GM12872 (cell line): Measurements from ENCODE around the gene VIM.

Source experiments
- TF ChIP-seq, protein P1 (sequence below): IDR thresholded peaks from 3 replicates; pipeline ENCODE4 v1.5.1; 2011; ENCODE audit warnings: low read depth, mild to moderate bottlenecking, low read length, moderate library complexity; ENCODE audit not compliant: insufficient read depth

The VIM gene

DNA sequence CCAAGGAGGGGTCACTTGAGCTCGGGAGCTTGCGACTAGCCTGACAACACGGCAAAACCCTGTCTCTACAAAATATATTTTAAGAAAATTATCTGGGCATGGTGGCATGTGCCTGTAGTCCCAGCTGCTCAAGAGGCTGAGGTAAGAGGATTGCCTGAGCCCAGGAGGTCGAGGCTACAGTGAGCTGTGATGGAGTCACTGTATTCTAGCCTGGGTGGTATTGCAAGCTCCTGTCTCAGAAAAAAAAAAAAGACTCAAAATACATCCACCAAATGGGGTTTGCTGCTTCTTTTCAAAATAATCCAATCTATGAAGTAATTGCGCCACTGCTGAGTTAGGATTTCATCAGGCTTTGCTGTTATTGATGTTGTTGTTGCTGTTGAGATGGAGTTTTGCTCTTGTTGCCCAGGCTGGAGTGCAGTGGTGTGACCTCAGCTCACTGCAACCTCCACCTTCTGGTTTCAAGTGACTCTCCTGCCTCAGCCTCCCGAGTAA lies 11.1 kb upstream of the VIM start:
- TF ChIP-seq, protein P1, sequence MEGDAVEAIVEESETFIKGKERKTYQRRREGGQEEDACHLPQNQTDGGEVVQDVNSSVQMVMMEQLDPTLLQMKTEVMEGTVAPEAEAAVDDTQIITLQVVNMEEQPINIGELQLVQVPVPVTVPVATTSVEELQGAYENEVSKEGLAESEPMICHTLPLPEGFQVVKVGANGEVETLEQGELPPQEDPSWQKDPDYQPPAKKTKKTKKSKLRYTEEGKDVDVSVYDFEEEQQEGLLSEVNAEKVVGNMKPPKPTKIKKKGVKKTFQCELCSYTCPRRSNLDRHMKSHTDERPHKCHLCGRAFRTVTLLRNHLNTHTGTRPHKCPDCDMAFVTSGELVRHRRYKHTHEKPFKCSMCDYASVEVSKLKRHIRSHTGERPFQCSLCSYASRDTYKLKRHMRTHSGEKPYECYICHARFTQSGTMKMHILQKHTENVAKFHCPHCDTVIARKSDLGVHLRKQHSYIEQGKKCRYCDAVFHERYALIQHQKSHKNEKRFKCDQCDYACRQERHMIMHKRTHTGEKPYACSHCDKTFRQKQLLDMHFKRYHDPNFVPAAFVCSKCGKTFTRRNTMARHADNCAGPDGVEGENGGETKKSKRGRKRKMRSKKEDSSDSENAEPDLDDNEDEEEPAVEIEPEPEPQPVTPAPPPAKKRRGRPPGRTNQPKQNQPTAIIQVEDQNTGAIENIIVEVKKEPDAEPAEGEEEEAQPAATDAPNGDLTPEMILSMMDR = no peak

DNA sequence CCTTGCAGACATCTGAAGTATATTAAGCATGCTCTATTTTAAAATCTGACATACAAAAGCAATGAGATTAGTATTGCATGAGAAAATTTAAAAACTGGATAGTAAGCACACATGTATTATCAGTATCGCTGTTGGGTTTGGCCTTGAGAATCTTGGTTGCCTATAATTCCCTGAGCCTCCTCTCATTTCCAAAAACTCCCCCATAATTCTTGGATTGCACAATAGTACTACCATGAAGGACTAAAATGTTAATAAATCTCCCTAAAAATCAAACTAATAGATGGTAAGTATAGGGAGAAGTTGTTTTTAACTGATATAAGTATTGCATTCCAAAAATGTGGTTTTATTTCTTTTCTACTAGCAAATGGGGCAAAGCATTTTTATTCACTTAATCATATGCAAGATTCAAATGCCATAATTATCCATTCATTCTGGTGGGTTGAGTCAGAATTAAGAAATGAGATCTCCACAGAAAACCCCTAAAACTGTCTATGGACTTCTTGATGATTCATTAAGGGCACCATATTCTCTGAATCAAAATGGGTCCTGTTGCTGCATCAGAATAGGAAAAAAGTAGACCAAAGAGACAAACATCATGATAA lies 10.3 kb upstream of the VIM start:
- TF ChIP-seq, protein P1 = no peak

DNA sequence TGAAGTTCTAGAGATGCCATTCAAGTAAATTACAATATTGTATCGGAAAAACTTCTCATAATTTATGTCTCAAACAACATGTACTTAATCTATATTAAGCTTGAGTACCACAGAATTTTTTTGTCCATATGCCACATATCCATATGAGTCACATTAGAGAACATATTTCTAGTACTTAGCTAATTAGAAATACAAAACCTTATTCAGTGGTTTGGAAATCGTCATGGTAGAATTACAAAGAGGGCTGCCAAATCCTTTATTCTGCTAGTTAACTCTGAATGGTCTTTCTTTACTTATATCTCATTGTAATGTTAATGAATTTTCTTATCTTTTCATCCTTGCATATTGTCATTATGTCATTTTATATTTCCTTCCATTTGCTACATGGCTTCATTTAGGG lies 9.0 kb upstream of the VIM start:
- TF ChIP-seq, protein P1 = no peak

DNA sequence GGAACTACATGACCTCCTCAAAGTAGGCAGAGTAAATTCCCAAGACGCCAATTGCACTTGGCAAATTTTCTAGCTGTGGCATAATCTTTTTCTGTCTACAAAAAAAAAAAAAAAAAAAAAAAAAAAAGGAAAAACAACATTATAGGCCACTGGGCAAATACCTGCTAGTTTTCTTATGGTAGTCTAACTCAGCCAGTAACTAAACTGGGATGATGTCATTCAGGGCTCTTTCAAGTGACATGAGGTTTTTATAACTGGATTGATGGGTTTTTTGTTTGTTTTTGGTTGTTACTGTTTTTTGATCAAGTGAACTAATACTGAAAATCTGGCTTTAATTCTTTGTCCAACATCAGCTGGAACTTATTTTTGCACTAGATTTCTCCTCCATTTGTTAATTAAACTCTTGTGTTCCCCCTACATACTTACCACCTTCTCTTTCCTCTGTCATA lies 7.4 kb upstream of the VIM start:
- TF ChIP-seq, protein P1 = no peak

DNA sequence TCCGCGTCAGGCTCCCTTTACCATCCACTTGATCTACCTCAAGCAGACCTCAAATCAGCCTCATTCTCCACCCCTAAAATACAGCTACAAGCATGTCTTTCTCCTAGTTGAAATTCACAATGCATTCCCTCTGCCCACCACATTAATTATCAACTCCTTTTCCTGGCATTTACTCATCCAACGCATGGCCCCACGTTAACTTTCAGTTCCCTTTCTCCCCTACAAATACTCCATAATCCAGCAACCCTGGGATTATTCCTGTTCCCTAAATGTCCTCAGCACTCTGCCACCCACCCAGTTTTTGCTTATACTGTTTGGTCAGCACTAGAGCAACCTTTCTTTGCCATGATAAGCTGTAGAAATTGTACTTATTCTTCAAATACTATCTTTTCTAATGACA lies 5.7 kb upstream of the VIM start:
- TF ChIP-seq, protein P1 = no peak

DNA sequence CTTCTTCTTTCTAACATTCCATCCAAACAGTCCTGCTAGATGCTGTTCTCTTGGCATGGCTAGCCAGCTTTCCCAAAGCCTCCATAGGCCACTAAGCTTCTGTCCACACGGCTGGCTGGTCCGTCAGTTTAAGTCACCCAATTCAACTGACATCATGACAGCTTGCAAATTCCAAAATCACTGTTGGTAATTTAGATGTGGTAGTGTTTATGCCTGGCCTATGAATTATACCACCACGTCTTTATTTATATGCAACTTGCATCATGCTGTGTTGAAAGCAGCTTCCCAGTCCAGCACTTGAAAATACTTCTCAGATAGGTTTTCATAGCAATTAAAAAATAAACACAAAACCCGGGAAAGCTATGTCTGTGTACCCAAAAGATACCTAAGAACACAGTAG lies 2.2 kb upstream of the VIM start:
- TF ChIP-seq, protein P1 = no peak

DNA sequence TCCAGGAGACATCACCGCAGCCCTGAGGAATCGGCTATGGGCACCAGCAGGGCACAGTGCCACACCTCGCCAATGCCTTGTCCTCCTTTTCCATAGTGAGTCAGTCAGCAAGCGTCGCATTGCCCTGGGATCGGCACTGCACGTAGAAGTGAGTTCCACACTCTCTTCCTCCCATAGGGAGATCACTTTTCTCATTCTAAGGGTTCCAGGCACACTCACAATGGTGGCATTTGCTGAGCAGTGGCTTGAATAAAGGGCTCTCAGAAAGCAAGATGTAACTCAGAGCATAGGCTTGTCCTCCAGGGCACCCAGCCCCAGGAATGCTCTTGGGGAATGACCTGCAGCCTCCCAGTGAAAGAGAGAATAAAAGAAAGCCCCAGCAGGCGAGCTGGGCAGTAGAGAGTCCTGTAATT lies 1.1 kb upstream of the VIM start:
- TF ChIP-seq, protein P1 = no peak
